Activated CD4-positive, alpha-beta memory T cell treated with anti-CD3 and anti-CD28 coated beads, Interleukin-2, amount 10 ng/mL, durations not matched to agents 7 days and 5 days (primary cell): ENCODE measurements around the gene RGL1. TPM values are rescaled to one million over a fixed set of nuclear protein-coding genes. Genes with fewer than 3 reads are reported as not detected.

Experiments
- CTCF ChIA-PET: fragments of 350-600 bp; sonication (Branson Sonifier 250); formaldehyde crosslinking; loops from one replicate; lab custom pipeline; 2021; ENCODE audit warnings: antibody characterized with exemption, inconsistent platforms; lab: Charles Lee
- POLR2A ChIA-PET: fragments of 350-600 bp; sonication (Branson Sonifier 250); formaldehyde crosslinking; loops from one replicate; lab custom pipeline; 2021; ENCODE audit warnings: antibody characterized with exemption; lab: Charles Lee
- DNase-seq: peaks from one replicate; pipeline ENCODE4 v3.0.0-alpha.2; 2020
- H3K27ac Mint-ChIP-seq: one replicate; pipeline ENCODE4 v1.8.0; 2021; ENCODE audit warnings: mild to moderate bottlenecking, mixed read lengths
- H3K27me3 Mint-ChIP-seq: one replicate; pipeline ENCODE4 v1.8.0; 2021; ENCODE audit warnings: mixed read lengths
- H3K36me3 Mint-ChIP-seq: one replicate; pipeline ENCODE4 v1.8.0; 2021; ENCODE audit warnings: low read depth, mixed read lengths
- H3K4me1 Mint-ChIP-seq: one replicate; pipeline ENCODE4 v1.8.0; 2021; ENCODE audit warnings: mixed read lengths
- H3K4me3 Mint-ChIP-seq: one replicate; pipeline ENCODE4 v1.8.0; 2021; ENCODE audit warnings: mild to moderate bottlenecking, mixed read lengths
- H3K9me3 Mint-ChIP-seq: one replicate; pipeline ENCODE4 v1.8.0; 2021; ENCODE audit warnings: mixed read lengths
- total RNA-seq, 2 experiments: library from RNA; stranded (reverse); gene quantifications; one replicate each; pipeline ENCODE4 v1.2.3, GENCODE V29; 2021

Gene RGL1
- total RNA-seq, 2 experiments from 2014 or later, result 2.4 to 2.8 TPM

GRCh38 chr1:183911285-183911684 lies 106.4 kb downstream of the RGL1 start:
- Mint-ChIP-seq H3K9me3 (no peaks in the 10 kb centered on the region), H3K4me3 (no peak overlapping the region), H3K27me3 (no peaks in the 10 kb centered on the region), H3K4me1 (peaks cover 48% of the 10 kb centered on the region), H3K36me3 (peaks cover 22% of the 10 kb centered on the region), H3K27ac (no peak overlapping the region)
- ChIA-PET POLR2A (interaction anchor here (0.8 kb wide), 1 partner anchor 9 kb away, joined by 3 read pairs; no protein-coding TSS in a partner anchor), CTCF (interaction anchor here (1.3 to 1.4 kb wide), 3 partner anchors 226 to 256 kb away, joined by 4 to 5 read pairs (median 4); no protein-coding TSS in a partner anchor)
- no peak for DNase-seq

DNA sequence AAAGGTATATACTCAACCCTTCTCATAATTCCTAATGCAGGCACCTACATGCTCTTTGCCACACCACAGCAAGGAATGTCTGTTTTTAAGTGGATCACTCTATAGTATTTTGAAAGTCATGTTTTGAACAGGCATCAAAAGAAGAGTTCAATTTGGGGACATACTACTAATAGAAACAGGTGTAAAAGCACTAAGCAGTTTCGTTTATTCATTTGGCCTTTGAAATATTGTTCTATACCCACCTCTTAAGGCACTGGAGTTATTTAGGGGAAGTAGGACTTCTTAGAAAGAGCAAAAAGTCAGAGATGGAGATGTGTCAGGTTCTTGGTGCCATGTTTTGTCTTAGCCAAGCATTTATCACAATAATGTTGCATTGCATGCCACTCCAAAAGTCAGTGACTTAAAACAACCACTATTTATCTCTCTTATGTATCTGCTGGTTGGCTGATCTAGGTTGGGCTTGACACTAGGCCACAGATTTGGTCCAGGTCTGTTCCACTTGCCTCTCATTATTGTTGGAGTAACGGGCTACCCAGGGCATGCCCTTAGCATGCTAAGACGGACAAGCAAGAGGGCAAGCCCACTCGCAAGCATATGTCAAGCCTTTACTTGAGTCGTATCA lies 107.5 kb downstream of the RGL1 start:
- no peaks in the 10 kb centered on the region for H3K27me3 Mint-ChIP-seq
- ChIA-PET POLR2A (no interaction called here), CTCF (no interaction called here)
- peaks cover 20% of the 10 kb centered on the region for H3K36me3 Mint-ChIP-seq
- H3K4me1 Mint-ChIP-seq, result peaks cover 52% of the 10 kb centered on the region
- H3K9me3 Mint-ChIP-seq, result no peaks in the 10 kb centered on the region
- H3K4me3 Mint-ChIP-seq, result no peak overlapping the region
- DNase-seq, result no peak
- H3K27ac Mint-ChIP-seq, result no peak overlapping the region

DNA sequence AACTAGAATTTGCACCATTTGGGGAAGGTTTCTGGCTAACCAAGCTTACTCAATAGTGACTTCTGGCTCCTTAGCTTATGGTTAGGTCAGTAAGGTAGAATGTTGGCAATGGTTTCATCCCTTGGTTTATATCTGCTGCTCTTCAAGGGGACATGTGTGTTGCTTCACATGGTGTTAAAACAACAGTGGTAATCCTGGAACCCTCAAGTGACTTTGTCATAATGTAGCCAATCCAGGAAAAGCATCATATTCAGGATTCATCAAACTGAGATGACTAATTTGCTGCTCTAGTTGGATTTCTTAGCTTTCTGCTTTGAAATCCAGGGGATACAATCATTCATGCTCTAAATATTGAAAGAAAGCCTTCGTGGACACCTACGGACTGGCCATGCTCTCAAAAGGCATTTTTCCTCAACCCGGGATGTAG lies 108.7 kb downstream of the RGL1 start:
- DNase-seq, result no peak
- CTCF ChIA-PET, result interaction anchor here (0.6 to 5.4 kb wide), 4 partner anchors 21 to 445 kb away, joined by 3 to 122 read pairs (median 22); partner anchors contain the start of gene APOBEC4
- Mint-ChIP-seq H3K36me3 (peaks cover 14% of the 10 kb centered on the region), H3K4me3 (no peak overlapping the region), H3K27ac (no peak overlapping the region), H3K27me3 (no peaks in the 10 kb centered on the region), H3K4me1 (peaks cover 55% of the 10 kb centered on the region), H3K9me3 (no peaks in the 10 kb centered on the region)
- POLR2A ChIA-PET, result interaction anchor here (1.6 kb wide), 1 partner anchor 281 kb away, joined by 4 read pairs; no protein-coding TSS in a partner anchor

- H3K27ac Mint-ChIP-seq, result no peak overlapping the region
- POLR2A ChIA-PET, result interaction anchor here (1.6 kb wide), 1 partner anchor 282 kb away, joined by 4 read pairs; no protein-coding TSS in a partner anchor
Measured at GRCh38 chr1:183914276-183914675, 109.4 kb downstream of the RGL1 start.

DNA sequence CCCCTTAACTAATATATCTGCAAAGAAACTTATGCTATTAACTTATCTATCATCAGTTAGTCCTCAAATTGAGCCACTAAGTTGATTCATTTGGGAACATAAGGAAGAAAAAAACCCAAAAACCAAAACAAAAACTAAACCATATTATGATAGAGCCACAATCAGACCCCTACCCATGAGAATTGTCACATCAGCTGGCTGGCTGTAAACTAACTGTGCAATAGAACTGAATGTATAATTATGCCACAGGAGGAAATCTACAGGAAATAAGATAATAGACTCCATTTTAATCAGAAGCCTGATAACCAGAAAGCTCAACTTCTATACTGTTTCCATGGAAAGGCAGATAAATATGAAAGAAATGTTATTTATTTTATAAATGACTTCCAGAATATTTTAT lies 110.0 kb downstream of the RGL1 start:
- Mint-ChIP-seq H3K36me3 (peaks cover 11% of the 10 kb centered on the region), H3K9me3 (no peaks in the 10 kb centered on the region), H3K4me3 (no peak overlapping the region), H3K4me1 (peaks cover 50% of the 10 kb centered on the region), H3K27ac (no peak overlapping the region), H3K27me3 (no peaks in the 10 kb centered on the region)
- DNase-seq, result no peak
- POLR2A ChIA-PET, result interaction anchor here (1.6 kb wide), 1 partner anchor 282 kb away, joined by 4 read pairs; no protein-coding TSS in a partner anchor
- CTCF ChIA-PET, result interaction anchor here (1.1 to 5.4 kb wide), 12 partner anchors 11 to 305 kb away, joined by 3 to 122 read pairs (median 7); partner anchors contain the start of genes APOBEC4 and RGL1

More at GRCh38 chr1:183914276-183914675, 109.4 kb downstream of the RGL1 start:
- no peak overlapping the region for H3K4me3 Mint-ChIP-seq
- H3K27me3 Mint-ChIP-seq, result no peaks in the 10 kb centered on the region
- no peaks in the 10 kb centered on the region for H3K9me3 Mint-ChIP-seq
- no peak for DNase-seq
- peaks cover 11% of the 10 kb centered on the region for H3K36me3 Mint-ChIP-seq
- peaks cover 55% of the 10 kb centered on the region for H3K4me1 Mint-ChIP-seq
- CTCF ChIA-PET, result interaction anchor here (0.6 to 5.4 kb wide), 6 partner anchors 10 to 446 kb away, joined by 3 to 122 read pairs (median 12); partner anchors contain the start of gene APOBEC4

- peak; percentile 81 for DNase-seq
- ChIA-PET CTCF (interaction anchor here (0.7 to 5.4 kb wide), 41 partner anchors 8 to 635 kb away, joined by 3 to 122 read pairs (median 4); partner anchors contain the start of genes APOBEC4, RGL1 and TSEN15), POLR2A (interaction anchor here (1.0 to 1.7 kb wide), 10 partner anchors 18 to 282 kb away, joined by 3 to 20 read pairs (median 7); partner anchors contain the start of gene TSEN15)
- H3K36me3 Mint-ChIP-seq, result peaks cover 11% of the 10 kb centered on the region
- peaks cover 40% of the 10 kb centered on the region for H3K4me1 Mint-ChIP-seq
- no peaks in the 10 kb centered on the region for H3K9me3 Mint-ChIP-seq
- H3K4me3 Mint-ChIP-seq, result no peak overlapping the region
- no peaks in the 10 kb centered on the region for H3K27me3 Mint-ChIP-seq
- H3K27ac Mint-ChIP-seq, result peak overlapping the region; percentile 27
Measured at GRCh38 chr1:183915625-183916510, 110.9 kb downstream of the RGL1 start.

GRCh38 chr1:183916574-183916973 lies 111.7 kb downstream of the RGL1 start:
- Mint-ChIP-seq H3K4me3 (no peak overlapping the region), H3K9me3 (no peaks in the 10 kb centered on the region), H3K4me1 (peaks cover 35% of the 10 kb centered on the region), H3K27ac (peak overlapping the region; percentile 27), H3K36me3 (peaks cover 11% of the 10 kb centered on the region), H3K27me3 (no peaks in the 10 kb centered on the region)
- no peak for DNase-seq
- ChIA-PET POLR2A (interaction anchor here (1.0 to 1.7 kb wide), 10 partner anchors 18 to 283 kb away, joined by 3 to 20 read pairs (median 7); partner anchors contain the start of gene TSEN15), CTCF (interaction anchor here (0.7 to 5.4 kb wide), 35 partner anchors 9 to 636 kb away, joined by 3 to 122 read pairs (median 5); partner anchors contain the start of genes APOBEC4, RGL1 and TSEN15)

DNA sequence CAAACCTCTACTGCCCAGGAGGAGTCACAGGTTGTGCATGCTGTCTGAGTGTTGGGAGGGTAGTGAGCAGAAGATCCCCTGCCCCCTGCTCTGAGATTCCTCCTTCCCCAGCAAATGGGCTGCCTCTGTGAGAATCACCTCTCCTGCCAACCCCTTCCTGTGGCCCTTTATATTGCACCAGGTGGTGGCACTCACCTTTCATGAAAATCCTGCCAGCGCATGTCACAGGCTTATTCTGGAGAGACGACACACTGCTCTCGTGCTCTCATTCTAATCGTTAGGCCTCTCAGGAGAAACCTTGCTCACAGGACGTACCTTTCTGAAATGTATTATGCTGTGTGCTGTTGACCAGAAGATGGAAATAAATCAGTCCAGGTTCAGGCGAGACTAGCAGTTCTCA lies 113.7 kb downstream of the RGL1 start:
- no peak overlapping the region for H3K27ac Mint-ChIP-seq
- CTCF ChIA-PET, result no interaction called here
- H3K9me3 Mint-ChIP-seq, result no peaks in the 10 kb centered on the region
- peaks cover 2% of the 10 kb centered on the region for H3K36me3 Mint-ChIP-seq
- H3K4me3 Mint-ChIP-seq, result no peak overlapping the region
- no peak for DNase-seq
- POLR2A ChIA-PET, result no interaction called here
- peaks cover 21% of the 10 kb centered on the region for H3K4me1 Mint-ChIP-seq
- no peaks in the 10 kb centered on the region for H3K27me3 Mint-ChIP-seq

- H3K36me3 Mint-ChIP-seq, result peaks cover 6% of the 10 kb centered on the region
- no peaks in the 10 kb centered on the region for H3K9me3 Mint-ChIP-seq
- CTCF ChIA-PET, result interaction anchor here (1.0 to 1.5 kb wide), 3 partner anchors 76 to 265 kb away, joined by 4 to 5 read pairs (median 4); no protein-coding TSS in a partner anchor
- no peak for DNase-seq
- no peaks in the 10 kb centered on the region for H3K27me3 Mint-ChIP-seq
- no peak overlapping the region for H3K27ac Mint-ChIP-seq
- POLR2A ChIA-PET, result interaction anchor here (0.9 kb wide), 1 partner anchor 36 kb away, joined by 3 read pairs; no protein-coding TSS in a partner anchor
- peaks cover 13% of the 10 kb centered on the region for H3K4me1 Mint-ChIP-seq
- H3K4me3 Mint-ChIP-seq, result no peak overlapping the region
Measured at GRCh38 chr1:183920651-183921050, 115.7 kb downstream of the RGL1 start.

DNA sequence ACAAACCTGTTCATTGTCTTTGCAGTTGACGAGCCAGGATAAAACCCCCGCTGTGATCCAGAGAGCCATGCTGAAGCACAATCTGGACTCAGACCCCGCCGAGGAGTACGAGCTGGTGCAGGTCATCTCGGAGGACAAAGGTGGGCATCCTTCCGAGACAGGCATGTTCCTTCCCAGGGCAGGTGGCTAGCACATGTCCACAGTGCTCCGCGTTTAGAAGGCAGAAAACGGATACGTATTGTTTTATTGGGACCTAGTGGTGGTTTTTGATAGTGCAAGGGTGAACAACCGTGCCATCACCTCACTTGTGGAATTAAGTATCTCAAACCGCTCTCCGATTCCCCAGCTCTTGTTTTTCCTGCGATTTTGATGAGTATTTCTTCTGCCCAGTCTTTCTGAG lies 117.3 kb downstream of the RGL1 start:
- ChIA-PET CTCF (interaction anchor here (1.4 kb wide), 1 partner anchor 267 kb away, joined by 3 read pairs; no protein-coding TSS in a partner anchor), POLR2A (no interaction called here)
- no peak overlapping the region for H3K27ac Mint-ChIP-seq
- no peak overlapping the region for H3K4me3 Mint-ChIP-seq
- DNase-seq, result no peak
- no peaks in the 10 kb centered on the region for H3K9me3 Mint-ChIP-seq
- peaks cover 3% of the 10 kb centered on the region for H3K4me1 Mint-ChIP-seq
- H3K36me3 Mint-ChIP-seq, result peaks cover 6% of the 10 kb centered on the region
- H3K27me3 Mint-ChIP-seq, result no peaks in the 10 kb centered on the region

DNA sequence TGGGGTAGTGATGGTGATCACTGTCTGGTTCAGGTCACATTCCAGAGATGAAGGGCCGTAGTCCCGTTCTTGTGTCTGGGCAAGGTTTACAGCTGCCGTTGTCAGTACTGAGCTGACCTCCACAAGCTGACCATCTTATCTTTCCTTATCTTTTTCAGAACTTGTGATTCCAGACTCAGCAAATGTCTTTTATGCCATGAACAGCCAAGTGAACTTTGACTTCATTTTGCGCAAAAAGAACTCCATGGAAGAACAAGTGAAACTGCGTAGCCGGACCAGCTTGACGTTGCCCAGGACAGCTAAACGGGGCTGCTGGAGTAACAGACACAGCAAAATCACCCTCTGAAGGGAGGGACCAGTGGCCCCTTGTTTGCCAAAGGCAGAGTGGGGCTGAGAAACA lies 121.0 kb downstream of the RGL1 start:
- ChIA-PET POLR2A (no interaction called here), CTCF (no interaction called here)
- Mint-ChIP-seq H3K9me3 (no peaks in the 10 kb centered on the region), H3K27me3 (no peaks in the 10 kb centered on the region), H3K27ac (no peak overlapping the region), H3K4me3 (no peak overlapping the region), H3K4me1 (no peaks in the 10 kb centered on the region), H3K36me3 (peaks cover 6% of the 10 kb centered on the region)
- no peak for DNase-seq

DNA sequence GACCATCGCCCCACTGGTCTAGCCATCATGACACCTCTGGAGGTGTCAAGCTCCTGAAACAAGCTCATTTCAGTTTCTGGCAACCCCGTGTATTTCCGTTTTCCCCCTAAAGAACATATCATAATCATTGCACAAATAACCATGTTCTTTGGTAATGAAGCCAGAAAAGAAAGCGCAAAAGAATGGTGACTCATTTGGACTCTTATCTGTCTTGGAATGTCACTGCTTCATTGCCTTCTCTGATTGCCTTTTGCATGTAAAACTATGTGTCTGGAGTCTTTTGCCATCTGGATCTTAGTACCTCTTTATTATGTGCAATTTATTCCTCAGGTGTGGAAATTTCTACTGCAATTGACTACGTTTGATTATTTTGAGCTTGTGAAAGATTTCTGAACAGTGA lies 122.1 kb downstream of the RGL1 start:
- H3K27ac Mint-ChIP-seq, result no peak overlapping the region
- H3K9me3 Mint-ChIP-seq, result no peaks in the 10 kb centered on the region
- DNase-seq, result no peak
- H3K4me3 Mint-ChIP-seq, result no peak overlapping the region
- peaks cover 6% of the 10 kb centered on the region for H3K36me3 Mint-ChIP-seq
- CTCF ChIA-PET, result interaction anchor here (0.9 to 1.0 kb wide), 2 partner anchors 11 to 271 kb away, joined by 3 read pairs; no protein-coding TSS in a partner anchor
- no peaks in the 10 kb centered on the region for H3K4me1 Mint-ChIP-seq
- POLR2A ChIA-PET, result no interaction called here
- no peaks in the 10 kb centered on the region for H3K27me3 Mint-ChIP-seq
